Calu3 (cell line): ENCODE data around the gene C1D. TPM values are rescaled to one million over a fixed set of nuclear protein-coding genes. Genes with fewer than 3 reads are reported as not detected.

Experiments used
- BruUV-seq: library from RNA; stranded (reverse); fragments of 400-500 nt; replicated peaks from 2 replicates; lab custom pipeline; 2021; lab: Mats Ljungman, UMichigan
- CTCF ChIA-PET: fragments of 300-600 bp; sonication (Branson Sonifier 250); formaldehyde crosslinking; loops from one replicate; lab custom pipeline; 2022; ENCODE audit warnings: antibody characterized with exemption; lab: Charles Lee
- DNase-seq: peaks from one replicate; pipeline ENCODE4 v3.0.0; 2022
- H3K27ac Mint-ChIP-seq: one replicate; pipeline ENCODE4 v1.8.0; 2022; ENCODE audit warnings: mixed read lengths; ENCODE audit not compliant: unreplicated experiment
- H3K27me3 Mint-ChIP-seq: one replicate; pipeline ENCODE4 v1.8.0; 2022; ENCODE audit warnings: mixed read lengths; ENCODE audit not compliant: unreplicated experiment
- H3K36me3 Mint-ChIP-seq: one replicate; pipeline ENCODE4 v1.8.0; 2022; ENCODE audit warnings: mild to moderate bottlenecking, moderate library complexity, mixed read lengths; ENCODE audit not compliant: insufficient read depth, unreplicated experiment
- H3K4me1 Mint-ChIP-seq: one replicate; pipeline ENCODE4 v1.8.0; 2022; ENCODE audit warnings: mild to moderate bottlenecking, low read depth, mixed read lengths; ENCODE audit not compliant: unreplicated experiment
- H3K4me3 Mint-ChIP-seq: one replicate; pipeline ENCODE4 v1.8.0; 2022; ENCODE audit warnings: mild to moderate bottlenecking, low read depth, moderate library complexity, mixed read lengths; ENCODE audit not compliant: unreplicated experiment
- H3K9me3 Mint-ChIP-seq: one replicate; pipeline ENCODE4 v1.8.0; 2022; ENCODE audit warnings: low read depth, mixed read lengths; ENCODE audit not compliant: unreplicated experiment
- CTCF ChIP-seq: fragments of 200-600 bp; IDR thresholded peaks from one replicate; pipeline ENCODE4 v1.8.0; 2022; ENCODE audit warnings: antibody characterized with exemption; ENCODE audit not compliant: unreplicated experiment
- intact Hi-C: fragments of 100-400 bp; cut with micrococcal nuclease; formaldehyde crosslinking; loops from one replicate; pipeline ENCODE4 v1.10.0; 2022; ENCODE audit not compliant: unreplicated experiment
- total RNA-seq: library from RNA; stranded (reverse); gene quantifications from 2 replicates; pipeline ENCODE4 v1.2.3, GENCODE V29; 2022

The C1D gene
- total RNA-seq, 1 experiment from 2014 or later = 21.0 TPM

GRCh38 chr2:68104111-68104835 is 41.5 kb upstream of the C1D start:
- Mint-ChIP-seq H3K4me1 (no peaks in the 10 kb centered on the region), H3K4me3 (no peak overlapping the region), H3K36me3 (no peaks in the 10 kb centered on the region), H3K9me3 (peaks cover 5% of the 10 kb centered on the region), H3K27ac (no peak overlapping the region), H3K27me3 (no peaks in the 10 kb centered on the region)
- no peak for DNase-seq
- TF ChIP-seq CTCF = no peak
- CTCF ChIA-PET = no interaction called here
- intact Hi-C loops = no loop called here
- no TSS peak for BruUV-seq

- Mint-ChIP-seq H3K4me1 (no peaks in the 10 kb centered on the region), H3K27me3 (no peaks in the 10 kb centered on the region), H3K36me3 (no peaks in the 10 kb centered on the region), H3K9me3 (peaks cover 5% of the 10 kb centered on the region), H3K4me3 (no peak overlapping the region), H3K27ac (no peak overlapping the region)
- no TSS peak for BruUV-seq
- TF ChIP-seq CTCF = no peak
- intact Hi-C loops = no loop called here
- CTCF ChIA-PET = no interaction called here
- DNase-seq = no peak
Measured at GRCh38 chr2:68103709-68104055, 40.9 kb upstream of the C1D start.

- no TSS peak for BruUV-seq
- Mint-ChIP-seq H3K4me1 (no peaks in the 10 kb centered on the region), H3K4me3 (no peak overlapping the region), H3K9me3 (peaks cover 5% of the 10 kb centered on the region), H3K36me3 (no peaks in the 10 kb centered on the region), H3K27me3 (no peaks in the 10 kb centered on the region), H3K27ac (no peak overlapping the region)
- DNase-seq = no peak
- CTCF ChIA-PET = no interaction called here
- intact Hi-C loops = no loop called here
- TF ChIP-seq CTCF = no peak
Measured at GRCh38 chr2:68103030-68103708, 40.4 kb upstream of the C1D start.

GRCh38 chr2:68100189-68100588 is 37.4 kb upstream of the C1D start:
- H3K4me1 Mint-ChIP-seq = no peaks in the 10 kb centered on the region
- H3K36me3 Mint-ChIP-seq = no peaks in the 10 kb centered on the region
- no peak for TF ChIP-seq CTCF
- CTCF ChIA-PET = no interaction called here
- H3K27me3 Mint-ChIP-seq = peaks cover 23% of the 10 kb centered on the region
- no TSS peak for BruUV-seq
- H3K4me3 Mint-ChIP-seq = no peak overlapping the region
- H3K27ac Mint-ChIP-seq = no peak overlapping the region
- no peaks in the 10 kb centered on the region for H3K9me3 Mint-ChIP-seq
- intact Hi-C loops = no loop called here
- DNase-seq = no peak
